PC-3 (cell line): ENCODE measurements around the gene AGBL1. TPM values are rescaled to one million over a fixed set of nuclear protein-coding genes. Genes with fewer than 3 reads are reported as not detected.

Experiments used
- ATAC-seq: fragments of 200-7000 bp; cut with Tn5 transposase; 2 replicates; pipeline ENCODE4 v1.9.1; 2020; ENCODE audit warnings: mild to moderate bottlenecking, moderate library complexity
- BruUV-seq: library from RNA; stranded (reverse); fragments of 400-500 nt; replicated peaks from 2 replicates; lab custom pipeline; 2021; lab: Mats Ljungman, UMichigan
- CTCF ChIA-PET: fragments of 300-600 bp; sonication (Branson Sonifier 250); formaldehyde crosslinking; loops from one replicate; lab custom pipeline; 2022; ENCODE audit warnings: antibody characterized with exemption; lab: Charles Lee
- POLR2A ChIA-PET: fragments of 300-600 bp; sonication (Branson Sonifier 250); formaldehyde crosslinking; loops from one replicate; lab custom pipeline; 2022; ENCODE audit warnings: antibody characterized with exemption; ENCODE audit not compliant: unreplicated experiment; lab: Charles Lee
- DNase-seq: peaks from one replicate; pipeline ENCODE4 v3.0.0-alpha.2; 2015
- H2AFZ ChIP-seq: fragments of 300-600 bp; sonication (generic); 2 replicates; pipeline ENCODE4 v1.6.0; 2016; ENCODE audit warnings: antibody characterized with exemption, low read length
- H3F3A ChIP-seq: fragments of 300-600 bp; sonication (generic); one replicate; pipeline ENCODE4 v1.6.0; 2017; ENCODE audit warnings: antibody characterized with exemption, low read length, control low read depth, mild to moderate bottlenecking; ENCODE audit not compliant: unreplicated experiment
- H3K27ac ChIP-seq: fragments of 300-600 bp; sonication (generic); 2 replicates; pipeline ENCODE4 v1.5.1; 2016; ENCODE audit warnings: mild to moderate bottlenecking, low read length
- H3K27me3 ChIP-seq: fragments of 300-600 bp; sonication (generic); 2 replicates; pipeline ENCODE4 v1.6.1; 2016; ENCODE audit warnings: low read length, mixed read lengths
- H3K36me3 ChIP-seq: fragments of 300-600 bp; sonication (generic); 2 replicates; pipeline ENCODE4 v1.6.1; 2016; ENCODE audit warnings: low read depth, mixed run types, low read length, mixed read lengths
- H3K4me1 ChIP-seq: fragments of 300-600 bp; sonication (generic); 2 replicates; pipeline ENCODE4 v1.5.1; 2016; ENCODE audit warnings: low read length; ENCODE audit not compliant: insufficient read depth
- H3K4me2 ChIP-seq: fragments of 300-600 bp; sonication (generic); 2 replicates; pipeline ENCODE4 v1.6.0; 2016; ENCODE audit warnings: low read length
- H3K4me3 ChIP-seq: fragments of 300-600 bp; sonication (generic); 2 replicates; pipeline ENCODE4 v1.5.1; 2016; ENCODE audit warnings: mild to moderate bottlenecking, low read length, mixed read lengths
- H3K79me2 ChIP-seq: fragments of 300-600 bp; sonication (generic); 2 replicates; pipeline ENCODE4 v1.6.1; 2017; ENCODE audit warnings: low read length, mixed read lengths
- H3K9ac ChIP-seq: fragments of 300-600 bp; sonication (generic); 2 replicates; pipeline ENCODE4 v1.6.0; 2016; ENCODE audit warnings: mild to moderate bottlenecking, low read length
- H3K9me2 ChIP-seq: fragments of 300-600 bp; sonication (generic); replicated peaks from 2 replicates; pipeline ENCODE4 v1.6.1; 2016; ENCODE audit warnings: mixed run types, low read length, mixed read lengths
- H3K9me3 ChIP-seq: fragments of 300-600 bp; sonication (generic); 2 replicates; pipeline ENCODE4 v1.6.1; 2016; ENCODE audit warnings: low read length, mixed read lengths
- H4K20me1 ChIP-seq: fragments of 300-600 bp; sonication (generic); 2 replicates; pipeline ENCODE4 v1.6.1; 2016; ENCODE audit warnings: low read length, mixed read lengths
- CTCF ChIP-seq: fragments of 300-600 bp; sonication (generic); conservative IDR thresholded peaks from 2 replicates; pipeline ENCODE4 v1.5.1; 2017; ENCODE audit warnings: antibody characterized with exemption, low read depth, mild to moderate bottlenecking, low read length
- EZH2 ChIP-seq: fragments of 300-600 bp; sonication (generic); IDR thresholded peaks from one replicate; pipeline ENCODE4 v1.6.1; 2017; ENCODE audit warnings: antibody characterized with exemption, mild to moderate bottlenecking, low read length; ENCODE audit not compliant: unreplicated experiment
- EZH2phosphoT487 ChIP-seq: fragments of 300-600 bp; sonication (generic); IDR thresholded peaks from 2 replicates; pipeline ENCODE4 v1.6.1; 2018; ENCODE audit warnings: mild to moderate bottlenecking, antibody characterized with exemption, low read length, borderline replicate concordance
- intact Hi-C: fragments of 100-400 bp; cut with micrococcal nuclease; formaldehyde crosslinking; loops from 2 replicates; pipeline ENCODE4 v1.9.0; 2023
- total RNA-seq: library from RNA; depleted of rRNA; stranded (reverse); fragments of >200 nt; gene quantifications from 2 replicates; pipeline ENCODE4 v1.2.3, GENCODE V29; 2014

The AGBL1 gene
- total RNA-seq, 1 experiment from 2014 or later, result not detected

- Histone ChIP-seq H3K4me1 (no peaks in the 10 kb centered on the region), H2AFZ (no peak overlapping the region), H3K27me3 (no peaks in the 10 kb centered on the region), H3K36me3 (no peaks in the 10 kb centered on the region), H3K27ac (no peak overlapping the region), H3K4me3 (no peak overlapping the region), H3K9me3 (0 out of 2 replicates have a peak, but pooled peaks cover under 1% of the 10 kb centered on the region), H3K4me2 (no peak overlapping the region), H3K9ac (no peak overlapping the region), H3K79me2 (no peaks in the 10 kb centered on the region), H3F3A (no peaks in the 10 kb centered on the region), H4K20me1 (no peaks in the 10 kb centered on the region), H3K9me2 (no peaks in the 10 kb centered on the region)
- TF ChIP-seq EZH2phosphoT487 (no peak), EZH2 (no peak), CTCF (no peak)
- ATAC-seq (no peak), DNase-seq (no peak)
- CTCF ChIA-PET, result no interaction called here
- POLR2A ChIA-PET, result no interaction called here
- no TSS peak for BruUV-seq
- intact Hi-C loops, result no loop called here
Measured at GRCh38 chr15:86659724-86660411, 580.2 kb downstream of the AGBL1 start.

GRCh38 chr15:86661580-86661979 lies 581.9 kb downstream of the AGBL1 start:
- no peak overlapping the region for H3K4me2 ChIP-seq
- H3K27me3 ChIP-seq, result no peaks in the 10 kb centered on the region
- no peaks in the 10 kb centered on the region for H4K20me1 ChIP-seq
- H3K9ac ChIP-seq, result no peak overlapping the region
- TF ChIP-seq EZH2phosphoT487, result no peak
- no peak for TF ChIP-seq EZH2
- ATAC-seq (no peak), DNase-seq (no peak)
- no peak overlapping the region for H3K4me3 ChIP-seq
- ChIA-PET POLR2A (no interaction called here), CTCF (no interaction called here)
- H3K9me3 ChIP-seq, result 0 out of 2 replicates have a peak, but pooled peaks cover 4% of the 10 kb centered on the region
- H3F3A ChIP-seq, result no peaks in the 10 kb centered on the region
- no peaks in the 10 kb centered on the region for H3K4me1 ChIP-seq
- no peak overlapping the region for H3K27ac ChIP-seq
- intact Hi-C loops, result no loop called here
- no peak overlapping the region for H2AFZ ChIP-seq
- no peaks in the 10 kb centered on the region for H3K36me3 ChIP-seq
- no peaks in the 10 kb centered on the region for H3K79me2 ChIP-seq
- no peaks in the 10 kb centered on the region for H3K9me2 ChIP-seq
- no TSS peak for BruUV-seq

- TF ChIP-seq EZH2 (no peak), CTCF (no peak), EZH2phosphoT487 (no peak)
- 0 out of 2 replicates have a peak, but pooled peaks cover 4% of the 10 kb centered on the region for H3K9me3 ChIP-seq
- POLR2A ChIA-PET, result no interaction called here
Measured at GRCh38 chr15:86663304-86663703, 583.6 kb downstream of the AGBL1 start.

More at GRCh38 chr15:86663304-86663703, 583.6 kb downstream of the AGBL1 start:
- Histone ChIP-seq H3K27me3 (no peaks in the 10 kb centered on the region), H3K27ac (no peak overlapping the region), H3K79me2 (no peaks in the 10 kb centered on the region), H4K20me1 (no peaks in the 10 kb centered on the region), H3K36me3 (no peaks in the 10 kb centered on the region), H2AFZ (no peak overlapping the region), H3K9me2 (no peaks in the 10 kb centered on the region), H3F3A (no peaks in the 10 kb centered on the region), H3K4me1 (no peaks in the 10 kb centered on the region), H3K4me2 (no peak overlapping the region), H3K9ac (no peak overlapping the region), H3K4me3 (no peak overlapping the region)
- intact Hi-C loops, result no loop called here
- BruUV-seq, result no TSS peak
- DNase-seq (no peak), ATAC-seq (no peak)
- CTCF ChIA-PET, result no interaction called here
